ENCODE data around the gene FCRLA.
"Not testable (repeated sequence)": the region's sequence is repeated elsewhere in the genome, so short reads cannot be mapped to it uniquely, and the experiment has no call there.

Gene FCRLA

DNA sequence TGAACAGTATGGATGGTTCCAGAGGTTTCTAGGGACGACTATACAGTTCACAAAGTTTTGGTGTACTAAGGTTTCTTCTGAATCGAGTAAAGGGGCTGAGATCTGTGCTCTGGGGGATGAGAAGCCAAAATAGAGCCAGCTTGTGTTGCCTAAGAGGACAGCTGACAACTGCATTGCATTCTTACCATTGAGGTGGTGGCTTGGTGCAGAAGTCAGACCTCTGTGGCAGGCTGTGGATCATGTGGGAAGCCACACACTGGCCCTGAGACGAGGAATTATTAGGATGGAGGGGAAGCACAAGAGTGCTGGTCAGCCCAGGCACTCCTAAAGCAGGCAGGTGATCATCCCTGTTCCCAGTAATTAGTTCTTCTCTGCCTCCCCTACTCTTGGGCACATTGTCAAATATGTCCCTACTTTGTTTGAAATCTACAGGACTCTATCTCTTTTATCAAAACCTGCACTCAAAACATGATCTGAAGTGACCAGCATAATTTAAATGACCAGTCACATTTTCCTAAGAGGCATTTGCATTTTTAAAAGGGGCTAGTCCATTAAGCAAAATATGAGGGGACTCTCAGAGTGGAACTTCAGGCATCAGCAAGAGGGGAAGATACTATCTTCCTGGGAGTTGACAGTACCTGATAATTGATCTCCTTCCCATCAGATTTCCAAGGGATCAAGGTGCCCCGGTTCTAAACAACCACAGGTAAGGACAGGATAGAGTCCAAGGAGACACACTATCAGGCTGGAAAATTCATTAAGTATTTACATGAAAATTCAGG lies 14.1 kb downstream of the FCRLA start, which contains the start of gene FCRLB:
TSS of gene FCRLB (plus strand) at position 589 of the 782 bp plus-strand sequence. CDS start 1,129 bp downstream, outside the sequence.
- no peak for DNase-seq
- TF ChIP-seq, protein P1, sequence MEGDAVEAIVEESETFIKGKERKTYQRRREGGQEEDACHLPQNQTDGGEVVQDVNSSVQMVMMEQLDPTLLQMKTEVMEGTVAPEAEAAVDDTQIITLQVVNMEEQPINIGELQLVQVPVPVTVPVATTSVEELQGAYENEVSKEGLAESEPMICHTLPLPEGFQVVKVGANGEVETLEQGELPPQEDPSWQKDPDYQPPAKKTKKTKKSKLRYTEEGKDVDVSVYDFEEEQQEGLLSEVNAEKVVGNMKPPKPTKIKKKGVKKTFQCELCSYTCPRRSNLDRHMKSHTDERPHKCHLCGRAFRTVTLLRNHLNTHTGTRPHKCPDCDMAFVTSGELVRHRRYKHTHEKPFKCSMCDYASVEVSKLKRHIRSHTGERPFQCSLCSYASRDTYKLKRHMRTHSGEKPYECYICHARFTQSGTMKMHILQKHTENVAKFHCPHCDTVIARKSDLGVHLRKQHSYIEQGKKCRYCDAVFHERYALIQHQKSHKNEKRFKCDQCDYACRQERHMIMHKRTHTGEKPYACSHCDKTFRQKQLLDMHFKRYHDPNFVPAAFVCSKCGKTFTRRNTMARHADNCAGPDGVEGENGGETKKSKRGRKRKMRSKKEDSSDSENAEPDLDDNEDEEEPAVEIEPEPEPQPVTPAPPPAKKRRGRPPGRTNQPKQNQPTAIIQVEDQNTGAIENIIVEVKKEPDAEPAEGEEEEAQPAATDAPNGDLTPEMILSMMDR (IDR thresholded peaks at IDR 0.05; ENCODE audit: low read depth, low read length, missing control alignments): no peak
- in situ Hi-C loops (cut with HindIII; ENCODE audit: low pct_ligation_motif_present, low sequenced_read_pairs): no loop called here
- H3K27me3 ChIP-seq (replicated peaks): no peaks in the 10 kb centered on the region
- peak within 1 kb of the TSS; percentile 38 for H3K27ac ChIP-seq
- H3K36me3 ChIP-seq (replicated peaks): no peaks in the 10 kb centered on the region
- H3K4me3 ChIP-seq (ENCODE audit: low read depth, low read length): no peak within 1 kb of the TSS

DNA sequence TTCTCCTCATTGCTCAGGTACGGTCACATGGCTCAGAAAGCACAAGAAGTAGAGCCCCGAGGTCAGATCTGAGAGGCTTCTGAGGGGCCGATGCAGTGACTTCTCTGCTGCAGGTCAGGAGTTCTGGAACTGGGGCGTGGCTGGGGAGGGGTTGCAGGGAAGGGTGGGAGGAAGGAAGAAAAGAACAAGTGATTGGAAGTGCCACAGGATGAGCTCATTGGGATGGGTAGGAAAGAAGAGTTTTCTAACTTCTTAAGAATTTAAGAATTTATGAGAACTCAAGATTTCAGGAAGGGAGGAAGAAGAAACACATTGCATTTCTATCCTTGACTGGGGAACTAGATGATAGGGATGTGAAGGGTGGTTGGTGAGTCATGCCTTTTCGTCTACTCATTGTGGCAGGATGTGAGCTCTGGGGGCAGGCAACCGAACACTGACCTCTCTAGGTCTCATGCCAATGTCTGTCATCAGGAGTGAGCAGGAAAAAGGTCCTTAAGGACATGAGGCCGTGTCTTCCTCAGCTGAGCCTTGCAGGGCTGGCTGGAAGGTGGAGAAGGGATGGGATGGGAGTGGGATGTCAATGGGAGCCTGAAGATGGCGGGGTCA lies 14.8 kb downstream of the FCRLA start:
- DNase-seq: peak; percentile 86

DNA sequence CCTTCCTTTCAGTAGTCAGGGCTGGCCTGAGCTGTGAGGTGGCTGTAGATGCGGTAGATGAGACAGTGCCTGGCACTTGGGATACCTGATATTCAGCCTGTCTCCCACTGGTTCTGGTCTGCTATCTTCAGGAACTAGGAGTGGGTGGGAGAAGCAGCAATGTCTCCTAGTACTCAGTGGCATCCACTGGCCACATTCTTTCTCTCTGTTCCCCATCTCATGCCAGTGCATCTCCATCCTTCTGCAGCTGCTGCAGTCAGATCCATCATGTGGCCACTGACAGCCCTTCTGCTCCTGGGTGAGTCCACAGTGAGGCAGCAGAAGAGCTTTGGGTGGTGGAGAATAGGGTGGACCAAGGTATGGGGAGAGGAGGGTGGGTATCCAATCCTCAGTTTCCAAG lies 15.4 kb downstream of the FCRLA start:
- TF ChIP-seq, protein P1 (IDR thresholded peaks at IDR 0.05; ENCODE audit: low read depth, low read length, missing control alignments): no peak
- no peaks in the 10 kb centered on the region for H3K36me3 ChIP-seq (replicated peaks)
- H3K4me3 ChIP-seq (ENCODE audit: low read depth, low read length): no peak overlapping the region
- H3K27ac ChIP-seq: peak overlapping the region; percentile 38
- DNase-seq: no peak
- no peaks in the 10 kb centered on the region for H3K27me3 ChIP-seq (replicated peaks)
- in situ Hi-C loops (cut with HindIII; ENCODE audit: low pct_ligation_motif_present, low sequenced_read_pairs): no loop called here

More for the DNA sequence above, 14.8 kb downstream of the FCRLA start:
- H3K27ac ChIP-seq: peak overlapping the region; percentile 38
- no peaks in the 10 kb centered on the region for H3K27me3 ChIP-seq (replicated peaks)
- in situ Hi-C loops (cut with HindIII; ENCODE audit: low pct_ligation_motif_present, low sequenced_read_pairs): no loop called here
- TF ChIP-seq, protein P1 (IDR thresholded peaks at IDR 0.05; ENCODE audit: low read depth, low read length, missing control alignments): no peak
- H3K4me3 ChIP-seq (ENCODE audit: low read depth, low read length): no peak overlapping the region
- no peaks in the 10 kb centered on the region for H3K36me3 ChIP-seq (replicated peaks)

DNA sequence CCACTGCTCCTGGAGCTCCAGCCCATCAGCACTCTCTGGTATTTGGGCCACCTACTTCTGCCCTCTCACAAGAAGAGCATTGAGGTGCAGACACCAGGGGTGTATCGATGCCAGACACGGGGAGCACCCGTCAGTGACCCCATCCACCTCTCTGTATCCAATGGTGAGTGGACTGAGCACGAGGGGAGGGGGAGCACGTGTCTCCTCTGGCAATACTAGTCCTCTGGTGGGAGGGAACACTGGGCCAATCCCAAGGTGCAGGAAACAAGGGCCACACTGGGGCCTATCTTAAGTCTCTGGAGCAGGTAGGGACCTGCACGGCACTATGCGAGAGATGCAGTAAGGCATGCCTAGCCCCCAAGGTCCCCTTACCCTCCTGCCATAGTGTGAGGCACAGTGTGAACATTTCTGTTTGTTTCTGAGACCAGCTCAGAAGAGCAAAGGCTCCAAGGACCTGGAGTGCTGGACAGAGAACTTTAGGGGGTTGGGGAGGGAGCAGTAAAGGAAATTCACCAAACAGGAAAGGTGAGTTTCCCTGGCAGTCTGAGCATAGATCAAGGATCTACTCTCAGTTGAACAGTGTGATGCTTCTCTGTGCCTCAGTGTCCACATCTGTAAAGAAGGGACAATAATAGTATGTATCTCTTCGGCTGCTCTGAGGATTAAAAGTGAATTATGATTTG lies 16.6 kb downstream of the FCRLA start:
- in situ Hi-C loops (cut with HindIII; ENCODE audit: low pct_ligation_motif_present, low sequenced_read_pairs): no loop called here
- H3K27ac ChIP-seq: no peak overlapping the region
- TF ChIP-seq, protein P1 (IDR thresholded peaks at IDR 0.05; ENCODE audit: low read depth, low read length, missing control alignments): no peak
- H3K36me3 ChIP-seq (replicated peaks): no peaks in the 10 kb centered on the region
- H3K4me3 ChIP-seq (ENCODE audit: low read depth, low read length): no peak overlapping the region
- no peak for DNase-seq
- H3K27me3 ChIP-seq (replicated peaks): no peaks in the 10 kb centered on the region

DNA sequence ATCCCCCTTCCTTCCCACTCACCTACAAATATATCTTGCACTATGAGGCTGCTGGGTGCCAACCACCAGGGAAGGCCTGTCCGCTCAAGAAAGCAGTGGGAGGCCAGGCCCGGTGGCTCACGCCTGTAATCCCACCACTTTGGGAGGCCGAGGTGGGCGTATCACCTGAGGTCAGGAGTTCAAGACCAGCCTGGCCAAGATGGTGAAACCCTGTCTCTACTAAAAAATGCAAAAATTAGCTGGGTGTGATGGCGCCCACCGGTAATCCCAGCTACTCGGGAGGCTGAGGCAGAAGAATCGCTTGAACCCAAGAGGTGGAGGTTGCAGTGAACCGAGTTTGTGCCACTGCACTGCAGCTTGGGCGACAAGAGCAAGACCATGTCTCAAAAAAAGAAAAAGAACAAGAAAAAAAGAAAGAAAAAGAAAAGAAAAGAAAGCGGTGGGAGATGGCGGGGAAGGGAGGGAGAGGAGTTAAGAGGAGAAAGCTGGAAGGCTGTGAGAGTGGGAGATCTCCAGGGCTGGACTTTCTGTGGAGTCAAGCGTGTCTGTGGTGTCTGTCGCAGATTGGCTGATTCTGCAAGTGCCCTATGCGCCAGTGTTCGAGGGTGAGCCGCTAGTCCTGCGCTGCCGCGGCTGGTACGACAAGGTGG lies 18.4 kb downstream of the FCRLA start:
- H3K27ac ChIP-seq: not testable (repeated sequence)

More for the DNA sequence above, 18.4 kb downstream of the FCRLA start:
- H3K36me3 ChIP-seq (replicated peaks); H3K27me3 ChIP-seq (replicated peaks); in situ Hi-C loops (cut with HindIII; ENCODE audit: low pct_ligation_motif_present, low sequenced_read_pairs); DNase-seq: not testable (repeated sequence)
- H3K4me3 ChIP-seq (ENCODE audit: low read depth, low read length): peak overlapping the region; percentile 70
